GM12874 (cell line): ENCODE data around the gene NSFL1C.

Experiments used
- CTCF ChIP-seq: IDR thresholded peaks from 2 replicates; pipeline ENCODE4 v1.5.1; 2011; ENCODE audit warnings: low read depth, mild to moderate bottlenecking, control low read depth, low read length, moderate library complexity; ENCODE audit not compliant: insufficient read depth

The NSFL1C gene

GRCh38 chr20:1440024-1440423 lies 26.6 kb downstream of the NSFL1C start:
- peak; percentile 58 for TF ChIP-seq CTCF

GRCh38 chr20:1438361-1438760 lies 28.3 kb downstream of the NSFL1C start:
- TF ChIP-seq CTCF, result no peak

- TF ChIP-seq CTCF, result peak; percentile 86
These were observed 29.3 kb downstream of the NSFL1C start for GRCh38 chr20:1437235-1437904.

- TF ChIP-seq CTCF, result no peak
These were observed 30.4 kb downstream of the NSFL1C start for GRCh38 chr20:1436263-1436662.

- TF ChIP-seq CTCF, result no peak
These were observed 31.3 kb downstream of the NSFL1C start for GRCh38 chr20:1435337-1435699.

DNA sequence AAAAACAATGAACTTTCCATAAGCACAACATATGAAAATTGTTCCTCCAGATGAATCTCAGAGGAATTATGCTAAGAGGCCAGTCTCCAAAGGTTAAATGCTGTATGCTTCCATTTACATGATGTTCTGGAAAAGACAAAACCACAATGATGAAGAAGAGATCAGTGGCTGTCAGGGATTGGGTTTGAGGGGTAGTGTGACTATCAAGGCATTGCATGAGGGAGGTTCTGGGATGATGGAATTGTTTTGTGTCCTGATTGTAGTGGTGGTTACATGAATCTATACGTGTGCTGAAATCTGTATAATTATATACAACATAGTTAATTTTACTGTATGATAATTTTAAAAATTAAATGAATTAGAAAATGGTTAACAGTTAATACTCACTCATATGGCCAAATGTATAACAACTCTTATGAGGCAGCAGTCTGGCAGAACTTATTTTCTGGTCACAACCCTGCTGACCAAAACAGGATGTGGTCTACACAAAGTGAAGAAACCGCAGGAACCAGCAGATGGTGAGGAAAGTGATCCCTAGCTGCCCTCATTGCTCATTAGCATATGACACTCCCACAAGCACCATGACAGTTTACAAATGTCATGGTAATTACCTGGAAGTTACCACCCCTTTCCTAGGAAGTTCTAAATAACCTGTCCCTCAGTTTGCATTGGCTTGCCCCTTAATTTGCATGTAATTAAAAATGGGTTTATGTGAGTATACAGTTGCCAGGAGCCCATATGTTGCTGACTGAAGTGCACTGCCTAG lies 31.9 kb downstream of the NSFL1C start:
- TF ChIP-seq CTCF, result no peak

- no peak for TF ChIP-seq CTCF
These were observed 35.5 kb downstream of the NSFL1C start for GRCh38 chr20:1431158-1431557.
